HG02642 (cell line): ENCODE data around the gene TMEM30B.

Experiments
- ATAC-seq: cut with Tn5 transposase; IDR thresholded peaks from one replicate; pipeline ENCODE4 v1.9.1; 2021; ENCODE audit warnings: mild to moderate bottlenecking; ENCODE audit not compliant: unreplicated experiment, poor library complexity

Gene TMEM30B

DNA sequence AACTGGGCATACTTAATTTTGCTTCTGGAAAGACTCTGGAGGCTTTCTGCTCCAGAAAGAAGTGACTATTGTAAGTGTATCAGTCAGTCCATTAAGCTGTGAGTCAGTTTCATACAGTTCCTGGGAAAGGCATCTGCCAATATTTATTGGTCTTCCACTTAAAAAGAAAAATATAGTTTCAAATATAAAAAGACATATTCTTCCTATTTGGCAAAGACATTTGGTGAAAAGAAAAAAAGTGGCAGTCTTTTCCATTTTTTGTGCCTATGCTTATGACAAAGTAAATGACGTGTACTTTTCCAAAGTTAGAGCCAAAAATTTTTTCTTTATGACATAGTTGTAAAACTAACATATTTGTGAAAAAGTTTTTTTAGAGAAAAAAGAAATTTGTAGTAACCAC is 12.3 kb downstream of the TMEM30B start:
- ATAC-seq, result no peak

DNA sequence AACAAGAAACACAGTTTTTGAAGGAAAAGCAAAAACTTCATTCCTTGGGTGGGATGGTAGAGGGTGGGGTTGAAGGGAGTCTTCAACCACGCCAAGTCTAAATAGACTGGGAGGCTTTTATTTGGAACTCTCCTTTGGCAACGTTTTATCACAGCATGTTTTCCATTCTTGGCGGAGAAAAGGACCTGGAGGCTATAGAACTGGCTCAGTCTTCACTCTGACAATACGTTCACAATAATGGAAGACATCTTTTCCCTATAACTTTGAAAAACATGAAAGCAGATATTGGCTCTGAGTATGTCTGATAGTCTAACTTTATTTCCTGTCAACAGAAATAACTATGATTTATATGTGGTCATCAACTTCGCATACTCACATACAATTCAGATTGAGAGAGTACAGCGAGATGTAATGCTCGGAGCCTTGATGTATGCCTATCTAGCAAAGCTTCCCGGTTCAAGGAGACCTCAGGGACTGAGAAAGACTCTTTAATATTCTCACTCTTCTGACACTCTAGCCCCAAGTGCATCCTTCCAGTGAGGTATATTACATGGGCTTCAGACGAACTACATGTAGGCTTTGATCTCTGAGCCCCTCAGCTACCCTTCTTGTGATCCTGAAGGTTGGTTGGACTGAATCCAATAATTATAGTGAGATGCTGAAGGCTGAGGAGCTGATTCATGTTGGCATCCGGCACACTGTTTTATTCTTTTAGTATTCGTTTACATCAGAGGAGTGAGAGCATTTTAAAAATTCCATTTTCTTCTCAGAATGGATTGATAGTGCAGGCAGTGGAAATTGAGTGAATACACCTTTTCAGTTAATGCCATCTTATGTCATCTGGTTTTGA is 14.0 kb downstream of the TMEM30B start:
- ATAC-seq, result no peak

DNA sequence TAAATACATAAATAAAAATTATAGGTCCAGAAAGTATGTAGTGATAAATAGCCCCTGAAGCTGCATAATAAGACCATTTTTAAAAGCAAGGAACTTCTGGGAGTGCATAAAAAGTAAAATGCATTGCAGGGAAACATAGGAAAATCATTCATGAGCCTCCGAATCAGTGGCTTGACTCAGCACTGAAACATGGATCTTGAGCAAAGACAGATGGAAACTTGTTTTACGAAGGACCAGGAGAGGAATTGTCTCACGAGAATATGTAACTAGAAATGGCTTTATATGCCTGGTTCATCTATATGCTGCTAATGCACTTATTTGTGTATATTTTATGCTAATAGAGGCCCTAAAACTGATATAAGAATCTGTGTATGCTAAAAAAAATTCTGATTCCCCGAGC is 14.7 kb downstream of the TMEM30B start:
- ATAC-seq, result no peak

DNA sequence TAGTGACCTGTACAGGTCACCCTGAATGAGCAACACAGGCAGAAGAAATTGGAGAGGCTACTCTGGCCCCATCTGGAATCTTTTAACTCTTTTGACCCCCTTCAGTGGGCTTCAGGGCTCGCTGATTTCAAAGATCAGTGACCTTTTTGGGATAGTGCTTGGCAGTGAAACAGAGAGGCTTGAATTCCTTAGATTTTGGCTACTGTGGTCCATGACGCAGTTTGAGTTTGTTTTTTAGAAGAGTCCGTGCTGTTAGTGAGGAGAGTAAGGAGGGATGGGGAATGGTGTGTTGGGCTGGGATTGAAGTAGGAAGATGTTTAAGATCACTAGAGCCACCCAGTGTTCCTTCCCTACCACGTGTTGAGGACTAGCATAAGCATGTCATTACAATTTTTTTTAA is 16.5 kb downstream of the TMEM30B start:
- ATAC-seq, result no peak

DNA sequence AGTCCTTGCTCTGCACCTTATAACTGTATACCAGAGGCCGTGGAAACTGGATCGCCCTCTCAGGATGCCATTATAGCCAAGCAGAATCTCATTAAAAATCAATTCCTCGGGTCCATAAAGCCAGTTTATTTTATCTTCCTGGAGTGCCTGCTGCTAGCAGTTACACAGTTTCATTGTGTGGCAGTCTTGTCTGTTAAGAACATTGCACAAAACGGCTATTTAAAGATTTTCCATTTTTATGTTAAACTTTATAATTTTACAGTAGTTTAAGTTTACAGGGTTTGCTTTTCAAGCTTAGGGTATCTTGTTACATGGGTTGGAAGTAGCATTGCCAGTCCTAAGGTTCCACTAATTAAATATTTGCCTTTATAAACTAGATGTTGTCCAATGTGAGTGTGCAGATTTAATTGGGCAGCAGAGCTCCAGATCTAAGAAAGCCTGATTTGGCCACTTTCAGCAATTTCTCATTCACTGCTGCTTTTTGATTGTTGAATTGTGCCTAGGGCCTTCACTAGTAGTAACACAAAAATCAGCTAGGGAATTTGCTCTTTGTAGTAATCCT is 17.0 kb downstream of the TMEM30B start:
- ATAC-seq, result no peak

DNA sequence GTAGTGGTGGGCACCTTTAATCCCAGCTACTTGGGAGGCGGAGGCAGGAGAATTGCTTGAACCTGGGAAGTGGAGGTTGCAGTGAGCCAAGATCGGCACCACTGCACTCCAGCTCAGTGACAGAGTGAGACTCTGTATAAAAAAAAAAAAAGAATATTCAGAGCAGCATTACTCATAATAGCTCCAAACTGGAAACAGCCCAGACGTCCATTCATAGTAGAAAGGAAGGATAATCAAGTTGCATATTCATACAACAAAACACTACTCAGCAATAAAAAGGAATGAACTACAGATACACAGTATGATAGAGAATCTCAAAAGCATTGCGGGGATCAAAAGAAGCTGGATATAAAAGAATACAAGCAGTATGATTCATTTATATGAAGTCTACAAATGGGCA is 19.1 kb downstream of the TMEM30B start:
- ATAC-seq, result no peak

DNA sequence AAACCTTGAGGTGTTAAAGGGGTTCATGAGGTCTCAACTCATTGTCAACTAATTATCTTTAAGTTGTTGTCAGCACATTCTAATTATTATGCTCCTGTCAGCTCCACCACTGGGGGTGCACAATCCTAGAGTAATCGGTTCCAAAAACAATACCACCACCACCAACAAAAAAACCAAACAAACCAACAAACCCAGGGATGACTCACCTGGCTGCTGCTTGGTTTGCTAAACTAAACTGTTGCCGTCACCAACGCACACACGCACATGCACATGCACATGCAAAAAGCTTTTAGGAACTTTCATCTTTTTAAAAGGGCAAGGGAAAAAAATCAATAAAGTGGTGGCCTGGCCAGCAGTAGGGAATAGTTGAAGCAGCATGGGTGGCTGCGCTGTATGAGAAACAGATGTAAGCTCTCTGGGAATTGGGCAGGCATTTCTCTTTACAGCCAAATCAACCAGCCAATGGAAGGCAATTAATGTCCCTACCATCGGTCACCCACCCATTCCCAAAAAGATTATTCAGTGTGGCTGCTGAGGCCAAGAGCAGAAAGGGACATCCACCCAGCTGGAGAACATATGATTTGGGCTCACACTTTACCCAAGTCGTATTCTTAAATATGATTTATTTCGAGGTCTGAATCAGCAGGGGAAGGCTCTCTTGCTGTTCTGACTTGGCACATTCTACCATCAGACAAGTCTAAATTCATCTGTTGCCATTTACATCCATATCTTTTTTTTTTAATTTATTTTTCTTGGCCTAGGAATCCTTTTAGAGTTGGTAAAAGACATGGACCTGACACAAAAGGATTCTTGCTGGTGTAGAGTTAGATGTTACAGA is 20.0 kb downstream of the TMEM30B start:
- ATAC-seq, result no peak

DNA sequence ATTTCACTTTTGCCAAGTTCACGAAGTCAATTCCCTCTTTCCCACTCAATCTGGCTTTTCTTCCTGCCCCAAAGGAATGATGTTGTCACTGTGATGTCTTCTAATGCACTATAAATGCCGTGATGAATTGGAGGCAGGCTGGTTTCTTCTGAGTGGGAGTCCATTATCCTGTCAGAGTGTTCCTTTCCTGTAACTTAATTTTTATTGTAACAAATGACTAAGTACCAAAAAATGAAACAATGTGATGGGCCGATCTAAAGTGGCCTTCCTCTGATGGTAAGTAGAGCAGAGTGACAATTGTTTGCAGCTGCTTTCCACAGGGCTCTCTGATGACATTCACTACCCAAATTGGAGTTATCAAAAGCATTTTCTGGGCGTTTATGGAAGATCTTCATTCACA is 22.2 kb downstream of the TMEM30B start:
- no peak for ATAC-seq

DNA sequence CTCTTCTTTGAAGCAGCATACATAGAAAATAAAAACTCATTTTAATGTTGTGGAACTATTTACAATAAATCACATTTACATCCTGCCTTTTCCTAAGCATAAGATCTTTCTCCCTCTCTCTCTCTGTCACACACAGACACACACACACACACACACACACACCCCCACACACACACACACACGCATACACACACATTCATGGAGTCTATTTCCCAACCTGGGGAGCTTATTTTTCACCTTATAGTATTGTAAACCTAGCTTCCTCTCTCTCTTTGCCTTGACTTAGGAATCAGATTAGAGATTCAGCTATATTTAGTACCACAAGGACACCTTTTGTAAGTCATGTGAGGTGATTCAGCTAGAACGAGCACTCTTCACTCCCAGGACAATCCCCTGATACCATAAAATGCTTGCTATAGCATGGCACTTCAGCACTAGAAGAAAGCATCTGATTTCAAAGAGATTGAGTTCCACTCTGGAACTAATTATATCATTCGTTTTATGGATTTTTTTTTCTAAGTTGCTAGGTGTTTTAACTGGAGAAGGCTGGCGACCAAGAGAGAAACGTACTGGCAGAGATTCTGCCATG is 23.6 kb downstream of the TMEM30B start:
- ATAC-seq, result no peak

DNA sequence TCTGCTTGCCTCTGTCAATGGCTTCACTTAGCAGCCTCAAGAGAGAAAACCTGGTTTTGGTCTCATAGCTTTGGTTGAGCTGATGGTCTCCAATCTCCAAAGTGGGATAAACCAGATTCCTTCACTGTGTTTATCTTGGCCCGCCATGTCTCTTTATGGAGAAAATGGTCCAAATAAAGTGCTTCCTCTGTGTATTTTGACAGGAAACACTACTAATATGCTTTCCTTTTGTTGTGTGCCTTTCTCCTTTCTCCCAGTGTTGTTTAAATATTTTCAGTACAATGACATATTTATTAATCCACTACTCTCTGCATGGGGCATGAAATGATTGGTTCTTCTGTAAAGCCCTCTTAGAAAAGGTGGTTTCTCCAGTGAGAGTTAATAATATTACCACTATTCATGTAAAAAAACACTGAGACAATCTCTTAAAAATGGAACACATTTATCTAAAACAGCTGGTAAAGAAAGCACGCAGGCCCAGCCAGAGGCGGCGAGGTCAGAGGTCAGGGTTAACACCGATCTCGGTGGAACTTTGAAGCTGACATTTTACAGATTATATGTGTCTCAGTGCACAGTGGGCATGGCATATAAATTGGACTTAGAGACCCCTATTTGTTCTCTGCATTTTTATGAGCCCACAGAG is 24.2 kb downstream of the TMEM30B start:
- no peak for ATAC-seq

DNA sequence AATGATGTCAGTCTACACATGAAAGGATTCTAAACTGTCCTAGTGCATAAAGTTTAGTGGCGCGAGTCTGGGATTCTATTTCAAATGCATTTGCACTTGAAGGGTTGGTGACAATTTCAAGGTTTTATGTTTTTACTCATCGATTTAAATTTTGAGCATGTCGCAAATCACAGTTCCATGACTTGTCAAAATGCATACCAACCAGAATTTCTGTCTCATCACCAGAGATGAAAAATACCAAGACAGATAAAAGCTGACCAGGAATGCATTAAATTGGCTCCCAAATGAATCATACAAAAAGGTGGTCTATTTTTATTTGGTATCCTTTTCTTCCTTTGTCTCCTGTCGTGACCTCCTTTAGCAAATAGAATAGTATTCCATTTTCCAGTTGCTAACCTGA is 25.2 kb downstream of the TMEM30B start:
- no peak for ATAC-seq

DNA sequence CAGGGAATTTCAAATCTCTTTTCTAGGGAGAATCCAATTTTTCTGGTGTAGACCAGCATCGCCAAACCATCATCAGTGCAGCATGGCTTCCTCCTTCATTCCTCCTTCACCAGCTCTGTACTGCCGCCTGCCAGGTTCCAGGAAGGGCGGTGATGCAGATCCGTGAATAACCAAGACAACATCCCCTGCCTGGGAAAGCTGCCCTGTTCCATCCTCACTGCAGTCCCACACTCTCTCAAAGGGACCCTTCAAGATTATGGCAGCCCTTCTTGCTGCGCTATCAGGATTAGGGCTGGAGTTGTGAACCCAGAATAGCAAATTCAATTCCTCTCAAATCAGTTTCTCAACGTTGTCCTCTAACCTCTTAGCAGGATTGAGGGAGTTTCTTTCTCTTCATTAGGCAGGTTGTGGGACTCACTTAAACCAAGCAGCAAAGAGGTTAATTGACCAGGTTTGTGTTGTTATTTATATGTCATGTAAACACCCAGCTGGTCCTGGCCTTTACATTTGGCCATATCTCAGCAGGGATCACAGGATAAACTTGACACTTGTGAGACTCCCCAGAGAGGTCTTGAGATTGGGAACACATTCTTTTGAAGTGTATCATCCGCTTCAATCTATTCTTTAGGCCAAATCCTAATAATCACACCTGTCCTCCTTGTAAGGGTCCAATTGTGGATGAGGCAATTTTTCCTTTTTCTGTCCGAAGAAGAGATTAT is 26.2 kb downstream of the TMEM30B start:
- ATAC-seq, result no peak

DNA sequence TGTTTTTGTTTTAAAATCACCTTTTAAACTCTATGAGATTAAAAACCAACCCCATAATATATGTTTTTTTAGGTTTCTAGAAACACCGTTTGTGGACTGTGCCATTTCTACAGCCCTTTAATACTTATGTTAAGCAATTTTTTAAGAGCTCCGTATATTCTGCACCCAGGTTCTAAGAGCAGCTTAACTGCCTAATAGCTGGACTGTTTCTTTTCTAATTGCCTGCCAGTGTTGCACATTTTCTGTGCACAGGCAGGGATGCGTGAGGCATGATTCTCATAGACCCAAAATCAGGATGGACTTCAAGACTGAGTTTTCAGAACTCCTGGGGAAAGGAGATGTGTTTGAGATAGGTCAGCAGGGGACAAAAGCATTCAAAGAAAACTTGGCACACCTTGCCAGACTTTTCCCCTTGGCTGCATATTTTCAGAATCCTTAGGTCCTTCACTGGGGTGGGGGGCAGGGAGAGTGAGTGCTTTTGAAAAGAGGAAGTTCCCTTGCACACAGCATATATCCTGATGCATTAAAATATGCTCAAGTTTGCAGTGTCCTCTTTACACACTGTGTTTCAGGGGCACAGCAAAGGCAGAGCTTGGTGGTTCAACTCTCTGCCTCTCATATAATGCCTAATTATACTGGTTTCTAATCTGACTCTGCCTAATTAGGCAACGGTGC is 27.9 kb downstream of the TMEM30B start:
- ATAC-seq, result no peak

DNA sequence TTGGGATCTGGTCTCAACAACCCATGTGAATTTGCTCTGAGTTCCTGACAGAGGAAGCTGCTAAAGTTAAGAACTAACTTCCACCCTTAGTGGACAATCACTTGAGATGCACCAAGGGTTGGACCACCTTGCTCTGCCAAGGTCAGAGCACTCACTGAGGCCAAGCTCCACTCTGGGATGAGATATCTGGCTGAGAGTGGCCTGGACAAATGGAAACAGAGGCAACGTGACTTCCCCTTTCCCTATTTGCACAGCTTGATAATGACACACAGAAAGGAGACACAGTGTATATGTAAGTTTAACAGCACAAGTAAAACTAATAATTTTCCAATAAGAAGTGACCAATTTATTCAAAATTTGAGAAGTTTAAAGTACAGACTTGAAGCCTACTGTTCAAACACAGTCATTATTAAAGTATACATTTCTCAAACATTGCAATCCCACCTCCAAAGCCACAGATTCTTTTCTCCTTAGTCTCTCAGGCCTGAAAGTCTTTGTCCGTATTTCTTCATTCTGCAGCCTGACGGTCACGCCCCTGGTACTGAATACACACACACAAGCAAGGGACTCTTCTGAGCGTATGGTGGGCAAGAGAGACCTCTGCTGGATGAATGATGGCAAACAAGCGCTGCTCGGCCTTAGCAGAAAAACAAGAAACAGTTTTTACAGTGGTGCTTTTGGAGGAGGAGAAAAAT is 28.6 kb downstream of the TMEM30B start:
- peak; percentile 91 for ATAC-seq

DNA sequence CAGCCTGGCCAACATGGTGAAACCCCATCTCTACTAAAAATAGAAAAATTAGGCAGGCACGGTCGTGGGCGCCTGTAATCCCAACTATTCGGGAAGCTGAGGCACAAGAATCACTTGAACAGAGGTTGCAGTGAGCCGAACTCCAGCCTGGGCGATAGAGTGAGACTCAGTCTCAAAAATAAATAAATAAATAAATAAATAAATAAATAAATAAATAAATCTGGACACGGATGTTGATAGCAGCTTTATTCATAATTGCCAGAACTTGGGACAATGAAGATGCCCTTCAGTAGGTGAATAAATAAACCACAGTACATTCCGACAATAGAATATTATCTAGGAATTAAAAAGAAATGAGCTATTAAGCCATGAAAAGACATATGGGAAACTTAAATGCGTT is 31.1 kb downstream of the TMEM30B start:
- no peak for ATAC-seq

DNA sequence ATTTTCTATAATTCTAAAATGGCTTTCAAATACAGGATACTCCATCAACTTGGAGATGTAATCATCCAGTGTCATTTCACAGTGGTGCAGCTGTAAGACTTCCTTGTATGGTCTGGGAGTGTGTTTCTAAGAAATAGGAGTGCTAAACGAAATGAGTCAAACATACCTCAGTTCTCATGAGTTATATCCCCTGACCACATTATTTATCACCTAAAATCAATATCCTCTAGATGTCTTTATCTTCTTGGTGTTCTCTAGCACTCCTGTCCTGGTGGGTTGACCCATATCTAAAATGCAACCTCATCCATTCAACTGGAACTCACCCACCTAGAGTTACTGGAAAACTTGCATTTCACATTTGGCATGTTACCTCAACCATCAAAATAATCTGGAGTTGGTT is 33.2 kb downstream of the TMEM30B start:
- no peak for ATAC-seq

DNA sequence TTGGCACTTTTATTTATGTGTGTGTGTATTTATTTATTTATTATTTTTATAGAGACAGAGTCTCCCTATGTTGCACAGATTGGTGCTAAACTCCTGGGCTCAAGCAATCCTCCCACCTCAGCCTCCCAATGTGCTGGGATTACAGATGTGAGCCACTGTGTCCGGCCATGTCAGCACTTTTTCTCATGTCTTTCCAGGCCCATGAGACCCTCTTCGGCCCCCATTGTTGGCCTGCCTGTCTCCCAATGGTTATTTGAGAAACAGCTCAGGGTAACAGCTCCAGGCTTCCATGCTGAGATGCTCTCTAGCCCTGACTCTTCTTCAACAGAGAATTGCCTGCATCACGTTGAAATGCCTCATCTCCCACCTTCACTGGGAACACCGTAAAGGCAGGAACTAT is 34.4 kb downstream of the TMEM30B start:
- ATAC-seq, result no peak

DNA sequence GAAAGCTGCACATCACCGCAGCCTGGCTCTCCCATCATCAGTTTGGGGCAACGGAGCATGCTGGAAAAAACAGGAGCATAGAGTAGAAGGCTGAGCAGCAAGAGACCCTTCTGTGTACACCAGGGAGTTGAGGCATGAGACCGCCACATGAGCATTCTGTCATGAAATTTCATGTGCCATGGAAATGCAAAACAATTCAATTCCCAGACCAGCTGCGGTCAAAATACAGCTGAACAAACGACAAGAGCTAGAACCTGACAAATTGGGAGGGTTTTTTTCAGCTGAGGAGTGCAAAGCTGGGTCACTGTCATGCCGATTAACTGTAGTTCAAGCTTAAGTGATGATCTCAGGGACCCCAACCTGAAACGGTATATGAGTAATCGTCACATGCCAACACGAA is 37.1 kb downstream of the TMEM30B start:
- no peak for ATAC-seq

DNA sequence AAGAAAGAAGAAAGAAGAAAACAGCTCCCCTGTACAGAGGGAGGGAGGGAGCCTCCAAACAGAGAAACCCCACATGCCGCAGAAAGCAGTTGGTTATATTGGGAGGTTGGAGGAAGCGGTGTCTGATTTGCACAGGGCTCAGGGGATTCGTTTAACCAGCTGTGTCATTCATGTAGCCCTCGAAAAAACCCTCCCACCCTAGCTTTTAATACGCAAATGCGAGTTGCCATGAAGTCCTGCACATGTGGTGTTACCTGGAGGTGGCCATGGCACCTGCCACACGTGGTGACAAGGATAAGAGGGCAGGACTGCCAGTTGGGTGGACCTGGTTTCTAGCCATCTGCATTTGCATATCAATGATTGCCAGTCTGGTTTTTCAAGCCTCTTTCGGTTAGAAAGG is 40.9 kb downstream of the TMEM30B start:
- ATAC-seq, result no peak
